ENCODE data around the gene TEX264.
A peak's percentile ranks its signal among the peaks of the same experiment; 100 is the strongest.

Gene TEX264

GRCh38 chr3:51698209-51698608 lies 27.2 kb downstream of the TEX264 start:
- H3K4me3 ChIP-seq (ENCODE audit: insufficient read length, low read depth) = no peak overlapping the region

GRCh38 chr3:51700403-51700802 lies 29.4 kb downstream of the TEX264 start:
- DNase-seq (ENCODE audit: low read depth, low spot score) = no peak
- H3K9ac ChIP-seq (ENCODE audit: insufficient read length, low read depth) = no peak overlapping the region
- no peaks in the 10 kb centered on the region for H3K9me3 ChIP-seq (ENCODE audit: insufficient read depth, low read length)
- peaks cover 2% of the 10 kb centered on the region for H3K27me3 ChIP-seq (ENCODE audit: insufficient read depth, insufficient read length)
- peaks cover 27% of the 10 kb centered on the region for H3K4me1 ChIP-seq (ENCODE audit: insufficient read depth, insufficient read length)
- TF ChIP-seq YY1 (IDR thresholded peaks at IDR 0.05; ENCODE audit: insufficient read depth, insufficient read length) (no peak), SUZ12 (IDR thresholded peaks at IDR 0.05; ENCODE audit: extremely low read depth, insufficient read depth, insufficient read length) (no peak), ZNF274 (IDR thresholded peaks at IDR 0.05; ENCODE audit: low read depth, low read length) (no peak)
- peaks cover 19% of the 10 kb centered on the region for H3K36me3 ChIP-seq (ENCODE audit: insufficient read depth, insufficient read length, low read length)
- H3K4me3 ChIP-seq (ENCODE audit: insufficient read length, low read depth) = no peak overlapping the region

More at GRCh38 chr3:51698209-51698608, 27.2 kb downstream of the TEX264 start:
- Histone ChIP-seq H3K9me3 (ENCODE audit: insufficient read depth, low read length) (no peaks in the 10 kb centered on the region), H3K4me1 (ENCODE audit: insufficient read depth, insufficient read length) (peaks cover 14% of the 10 kb centered on the region), H3K27me3 (ENCODE audit: insufficient read depth, insufficient read length) (no peaks in the 10 kb centered on the region), H3K36me3 (ENCODE audit: insufficient read depth, insufficient read length, low read length) (peaks cover 14% of the 10 kb centered on the region), H3K9ac (ENCODE audit: insufficient read length, low read depth) (no peak overlapping the region)
- DNase-seq (ENCODE audit: low read depth, low spot score) = no peak
- no peak for TF ChIP-seq YY1 (IDR thresholded peaks at IDR 0.05; ENCODE audit: insufficient read depth, insufficient read length)
- no peak for TF ChIP-seq ZNF274 (IDR thresholded peaks at IDR 0.05; ENCODE audit: low read depth, low read length)
- TF ChIP-seq SUZ12 (IDR thresholded peaks at IDR 0.05; ENCODE audit: extremely low read depth, insufficient read depth, insufficient read length) = no peak

- Histone ChIP-seq H3K4me3 (ENCODE audit: insufficient read length, low read depth) (no peak overlapping the region), H3K27me3 (ENCODE audit: insufficient read depth, insufficient read length) (peaks cover 15% of the 10 kb centered on the region), H3K36me3 (ENCODE audit: insufficient read depth, insufficient read length, low read length) (peaks cover 16% of the 10 kb centered on the region), H3K9ac (ENCODE audit: insufficient read length, low read depth) (no peak overlapping the region), H3K9me3 (ENCODE audit: insufficient read depth, low read length) (no peaks in the 10 kb centered on the region), H3K4me1 (ENCODE audit: insufficient read depth, insufficient read length) (peaks cover 27% of the 10 kb centered on the region)
- TF ChIP-seq YY1 (IDR thresholded peaks at IDR 0.05; ENCODE audit: insufficient read depth, insufficient read length) = no peak
- no peak for TF ChIP-seq SUZ12 (IDR thresholded peaks at IDR 0.05; ENCODE audit: extremely low read depth, insufficient read depth, insufficient read length)
- TF ChIP-seq ZNF274 (IDR thresholded peaks at IDR 0.05; ENCODE audit: low read depth, low read length) = no peak
- DNase-seq (ENCODE audit: low read depth, low spot score) = no peak
These were observed 31.1 kb downstream of the TEX264 start for GRCh38 chr3:51702156-51702555.

- Histone ChIP-seq H3K4me1 (ENCODE audit: insufficient read depth, insufficient read length) (peaks cover 31% of the 10 kb centered on the region), H3K36me3 (ENCODE audit: insufficient read depth, insufficient read length, low read length) (peaks cover 16% of the 10 kb centered on the region), H3K27me3 (ENCODE audit: insufficient read depth, insufficient read length) (peaks cover 26% of the 10 kb centered on the region), H3K9ac (ENCODE audit: insufficient read length, low read depth) (peak overlapping the region; percentile 52), H3K9me3 (ENCODE audit: insufficient read depth, low read length) (no peaks in the 10 kb centered on the region), H3K4me3 (ENCODE audit: insufficient read length, low read depth) (peak overlapping the region; percentile 3)
- no peak for DNase-seq (ENCODE audit: low read depth, low spot score)
- no peak for TF ChIP-seq SUZ12 (IDR thresholded peaks at IDR 0.05; ENCODE audit: extremely low read depth, insufficient read depth, insufficient read length)
- TF ChIP-seq ZNF274 (IDR thresholded peaks at IDR 0.05; ENCODE audit: low read depth, low read length) = no peak
- TF ChIP-seq YY1 (IDR thresholded peaks at IDR 0.05; ENCODE audit: insufficient read depth, insufficient read length) = no peak
These were observed 32.2 kb downstream of the TEX264 start for GRCh38 chr3:51703068-51703760.

GRCh38 chr3:51703761-51704510 lies 32.9 kb downstream of the TEX264 start:
- no peak for DNase-seq (ENCODE audit: low read depth, low spot score)
- H3K36me3 ChIP-seq (ENCODE audit: insufficient read depth, insufficient read length, low read length) = peaks cover 16% of the 10 kb centered on the region
- H3K4me1 ChIP-seq (ENCODE audit: insufficient read depth, insufficient read length) = peaks cover 31% of the 10 kb centered on the region
- TF ChIP-seq YY1 (IDR thresholded peaks at IDR 0.05; ENCODE audit: insufficient read depth, insufficient read length) = no peak
- H3K27me3 ChIP-seq (ENCODE audit: insufficient read depth, insufficient read length) = peaks cover 33% of the 10 kb centered on the region
- peak overlapping the region; percentile 3 for H3K4me3 ChIP-seq (ENCODE audit: insufficient read length, low read depth)
- H3K9me3 ChIP-seq (ENCODE audit: insufficient read depth, low read length) = no peaks in the 10 kb centered on the region
- peak overlapping the region; percentile 52 for H3K9ac ChIP-seq (ENCODE audit: insufficient read length, low read depth)

GRCh38 chr3:51704511-51704950 lies 33.5 kb downstream of the TEX264 start:
- Histone ChIP-seq H3K9ac (ENCODE audit: insufficient read length, low read depth) (peak overlapping the region; percentile 13), H3K36me3 (ENCODE audit: insufficient read depth, insufficient read length, low read length) (peaks cover 12% of the 10 kb centered on the region), H3K4me3 (ENCODE audit: insufficient read length, low read depth) (no peak overlapping the region), H3K4me1 (ENCODE audit: insufficient read depth, insufficient read length) (peaks cover 31% of the 10 kb centered on the region), H3K9me3 (ENCODE audit: insufficient read depth, low read length) (no peaks in the 10 kb centered on the region), H3K27me3 (ENCODE audit: insufficient read depth, insufficient read length) (peaks cover 37% of the 10 kb centered on the region)
- no peak for DNase-seq (ENCODE audit: low read depth, low spot score)
- no peak for TF ChIP-seq ZNF274 (IDR thresholded peaks at IDR 0.05; ENCODE audit: low read depth, low read length)
- TF ChIP-seq SUZ12 (IDR thresholded peaks at IDR 0.05; ENCODE audit: extremely low read depth, insufficient read depth, insufficient read length) = no peak
- no peak for TF ChIP-seq YY1 (IDR thresholded peaks at IDR 0.05; ENCODE audit: insufficient read depth, insufficient read length)

GRCh38 chr3:51705276-51706020 lies 34.4 kb downstream of the TEX264 start:
- H3K9ac ChIP-seq (ENCODE audit: insufficient read length, low read depth) = no peak overlapping the region
- H3K9me3 ChIP-seq (ENCODE audit: insufficient read depth, low read length) = no peaks in the 10 kb centered on the region
- no peak overlapping the region for H3K4me3 ChIP-seq (ENCODE audit: insufficient read length, low read depth)
- peaks cover 31% of the 10 kb centered on the region for H3K4me1 ChIP-seq (ENCODE audit: insufficient read depth, insufficient read length)
- peaks cover 37% of the 10 kb centered on the region for H3K27me3 ChIP-seq (ENCODE audit: insufficient read depth, insufficient read length)
- TF ChIP-seq ZNF274 (IDR thresholded peaks at IDR 0.05; ENCODE audit: low read depth, low read length) (no peak), YY1 (IDR thresholded peaks at IDR 0.05; ENCODE audit: insufficient read depth, insufficient read length) (no peak), SUZ12 (IDR thresholded peaks at IDR 0.05; ENCODE audit: extremely low read depth, insufficient read depth, insufficient read length) (no peak)
- DNase-seq (ENCODE audit: low read depth, low spot score) = no peak
- H3K36me3 ChIP-seq (ENCODE audit: insufficient read depth, insufficient read length, low read length) = peaks cover 6% of the 10 kb centered on the region
